ENCODE measurements around the gene BCL10.

The BCL10 gene

GRCh38 chr1:85297855-85298629, 21.6 kb upstream of the BCL10 start:
- peak; percentile 83 for DNase-seq

GRCh38 chr1:85297538-85297854, 21.1 kb upstream of the BCL10 start:
- no peak for DNase-seq

GRCh38 chr1:85296980-85297379, 20.5 kb upstream of the BCL10 start:
- DNase-seq, result no peak

DNA sequence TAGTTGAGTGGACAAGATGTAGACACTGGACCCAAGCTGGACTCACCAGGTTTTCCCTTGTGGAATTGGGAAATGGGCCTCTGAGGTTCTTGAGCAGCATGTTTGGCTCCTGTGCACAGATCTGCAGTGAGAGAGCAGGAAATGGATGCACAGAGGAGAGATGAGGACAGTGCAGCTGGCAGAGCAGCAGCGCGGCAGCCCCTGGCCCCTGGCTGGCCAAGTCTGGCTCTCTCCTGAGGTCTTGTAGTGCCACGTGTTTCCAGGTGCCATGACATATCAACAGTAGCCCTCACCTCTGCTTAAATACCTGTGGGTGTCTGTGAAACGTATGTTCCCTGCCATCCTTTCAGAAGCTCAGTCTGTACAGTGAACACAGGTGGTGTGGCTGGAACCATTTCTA, 19.2 kb upstream of the BCL10 start:
- DNase-seq, result no peak

DNA sequence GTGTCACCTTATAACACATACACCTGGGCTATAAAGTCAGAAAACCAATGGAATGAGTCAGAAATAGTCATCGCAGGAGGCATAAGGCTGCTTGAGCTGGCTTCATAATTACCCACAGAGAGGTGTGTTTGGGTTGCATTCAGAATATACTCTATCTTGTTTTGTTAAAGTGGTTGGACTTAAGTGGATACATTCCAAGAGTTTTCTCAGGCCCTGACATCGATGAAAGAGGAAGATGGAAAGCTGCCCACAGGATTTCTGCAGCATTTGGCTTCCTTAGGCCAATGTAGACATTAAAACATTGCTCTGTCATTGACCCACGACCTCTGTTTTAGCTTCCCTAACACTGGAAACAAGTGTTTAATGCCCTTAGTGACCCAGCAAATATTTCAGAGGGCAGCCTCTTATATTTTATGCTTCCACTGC, 18.6 kb upstream of the BCL10 start:
- no peak for DNase-seq

GRCh38 chr1:85290826-85291225, 14.4 kb upstream of the BCL10 start:
- no peak for DNase-seq

- no peak for DNase-seq
Observed at GRCh38 chr1:85289848-85290335, 13.5 kb upstream of the BCL10 start.

DNA sequence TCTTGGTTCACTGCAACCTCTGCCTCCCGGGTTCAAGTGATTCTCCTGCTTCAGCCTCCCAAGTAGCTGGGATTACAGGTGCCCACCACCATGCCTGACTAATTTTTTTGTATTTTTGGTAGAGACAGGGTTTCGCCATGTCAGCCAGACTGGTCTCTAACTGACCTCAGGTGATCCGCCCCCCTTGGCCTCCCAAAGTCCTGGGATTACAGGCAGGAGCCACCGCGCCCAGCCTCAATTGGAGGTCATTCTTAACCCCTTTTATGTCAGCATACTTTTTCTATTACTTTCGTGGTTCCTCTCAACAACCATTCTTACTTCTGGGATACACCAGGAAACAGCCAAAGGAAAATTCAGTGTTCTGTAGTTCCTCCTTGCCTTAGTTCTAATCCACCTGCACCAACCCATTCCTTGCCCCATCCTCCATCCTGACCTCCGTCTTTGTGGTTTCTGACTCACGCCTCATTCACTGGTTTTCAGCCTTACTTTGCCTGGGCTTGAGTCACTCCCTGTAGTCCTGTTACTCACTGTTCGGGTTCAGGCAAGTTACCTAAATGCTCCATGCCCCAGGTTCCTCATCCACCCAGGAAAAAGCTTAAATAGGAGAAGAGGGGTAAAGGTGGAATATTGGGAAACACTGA, 12.9 kb upstream of the BCL10 start:
- DNase-seq, result no peak

DNA sequence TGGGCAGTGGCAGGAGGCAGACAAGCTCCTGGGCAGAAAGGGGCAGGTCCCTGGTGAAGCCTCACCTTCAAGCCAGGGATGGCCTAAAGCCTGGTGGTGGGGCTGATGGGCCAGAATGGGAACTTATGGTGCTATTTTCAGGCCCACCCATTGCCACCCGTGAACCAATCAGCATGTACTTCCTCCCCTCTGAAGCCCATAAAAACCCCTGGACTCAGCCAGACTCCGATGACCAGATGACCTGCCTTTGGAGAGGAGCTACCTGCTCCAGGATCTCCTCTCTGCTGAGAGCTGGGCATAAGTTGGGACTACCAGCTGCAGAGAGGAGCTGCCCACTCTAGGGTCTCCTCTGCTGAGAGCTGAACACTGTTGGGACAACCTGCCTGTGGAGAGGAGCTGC, 7.8 kb upstream of the BCL10 start:
- DNase-seq, result no peak

DNA sequence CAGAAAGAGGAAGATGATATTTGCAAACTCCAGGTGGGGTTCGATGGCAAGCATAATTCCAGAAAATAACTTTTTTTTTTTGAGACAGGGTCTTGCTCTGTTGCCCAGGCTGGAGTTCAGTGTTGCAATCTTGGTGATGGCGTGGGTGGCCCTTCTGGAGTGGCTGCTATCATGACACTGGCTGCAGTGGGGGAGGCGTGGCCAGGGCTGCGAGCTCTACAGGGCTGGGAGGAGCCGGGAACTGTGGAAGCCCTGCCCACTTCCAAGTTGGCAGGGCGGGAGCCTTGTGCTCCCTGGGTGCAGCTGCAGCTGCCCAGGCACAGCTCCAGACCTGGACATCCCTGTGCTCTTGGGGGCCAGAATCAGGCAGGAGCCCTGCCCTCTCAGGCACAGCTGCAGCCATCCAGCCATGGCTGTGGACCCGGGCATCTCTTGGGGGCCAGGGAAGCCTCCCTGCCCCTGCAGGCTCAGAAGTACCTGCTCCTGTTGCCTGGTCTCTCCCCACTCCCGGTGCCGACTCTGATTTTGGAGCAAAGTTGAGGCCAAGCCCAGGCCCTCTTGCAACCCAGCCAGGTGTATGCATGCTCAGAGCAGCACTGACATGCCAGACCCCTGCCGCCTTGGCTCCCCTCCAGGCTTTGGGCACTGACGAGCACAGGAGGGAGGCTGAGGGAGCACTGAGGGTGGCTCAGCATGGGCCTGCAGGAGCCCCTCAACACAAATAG, 7.2 kb upstream of the BCL10 start:
- no peak for DNase-seq

- DNase-seq, result no peak
Observed at GRCh38 chr1:85282424-85282823, 6.0 kb upstream of the BCL10 start.

- DNase-seq, result no peak
Observed at GRCh38 chr1:85280636-85281035, 4.2 kb upstream of the BCL10 start.

GRCh38 chr1:85279458-85280080, 3.1 kb upstream of the BCL10 start:
- DNase-seq, result no peak

GRCh38 chr1:85278853-85279314, 2.5 kb upstream of the BCL10 start:
- no peak for DNase-seq

DNA sequence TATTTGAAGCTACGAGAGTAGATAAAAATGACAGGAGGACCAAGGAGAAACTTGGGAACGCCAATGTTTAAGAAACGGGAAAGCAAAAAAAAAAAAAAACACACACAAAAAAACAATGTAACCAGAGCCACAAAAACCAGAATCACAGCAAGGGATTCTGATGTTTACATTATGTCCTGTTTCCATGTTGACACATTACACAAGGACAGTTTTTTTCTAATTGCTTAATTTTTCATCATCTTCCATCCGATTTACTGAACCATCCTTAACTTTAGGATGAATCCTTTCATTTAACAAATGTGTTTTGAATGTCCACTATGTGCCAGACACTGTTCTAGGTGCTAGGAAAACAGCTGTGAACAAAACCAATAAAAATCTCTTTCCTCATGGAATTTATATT, 1.4 kb upstream of the BCL10 start:
- no peak for DNase-seq

DNA sequence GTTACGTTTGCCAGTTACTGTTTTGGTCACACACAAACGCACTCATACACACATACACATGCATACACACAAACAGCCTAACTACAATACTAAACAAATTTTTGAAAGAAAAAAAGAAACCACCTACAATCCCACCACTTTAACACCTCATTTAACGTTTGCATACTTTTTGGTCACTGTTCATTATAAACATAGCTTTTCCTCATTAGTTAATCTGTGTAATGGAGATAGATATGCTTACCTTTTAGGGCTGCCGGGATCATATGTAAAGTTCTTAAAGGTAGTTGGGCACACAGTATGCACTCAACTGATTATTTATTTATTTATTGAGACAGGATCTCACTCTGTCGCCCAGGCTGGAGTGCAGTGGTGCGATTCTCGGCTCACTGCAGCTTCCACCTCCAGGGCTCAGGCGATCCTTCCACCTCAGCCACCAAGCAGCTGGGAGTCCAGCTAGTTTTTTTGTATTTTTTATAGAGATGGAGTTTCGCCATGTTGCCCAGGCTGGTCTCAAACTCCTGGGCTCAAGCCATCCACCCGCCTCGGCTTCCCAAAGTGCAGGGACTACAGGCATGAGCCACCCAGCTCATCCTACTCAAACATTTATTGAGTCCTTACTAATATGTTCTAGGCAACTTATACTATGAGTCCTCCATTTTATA, 677 bp upstream of the BCL10 start:
- no peak for DNase-seq

GRCh38 chr1:85275701-85276214, 674 bp downstream of the BCL10 start:
- no peak for DNase-seq

- DNase-seq, result peak; percentile 57
Observed at GRCh38 chr1:85274969-85275453, 1.4 kb downstream of the BCL10 start.

- DNase-seq, result no peak
Observed at GRCh38 chr1:85273397-85273796, 3.0 kb downstream of the BCL10 start.

GRCh38 chr1:85268801-85269585, 7.4 kb downstream of the BCL10 start:
- DNase-seq, result no peak

DNA sequence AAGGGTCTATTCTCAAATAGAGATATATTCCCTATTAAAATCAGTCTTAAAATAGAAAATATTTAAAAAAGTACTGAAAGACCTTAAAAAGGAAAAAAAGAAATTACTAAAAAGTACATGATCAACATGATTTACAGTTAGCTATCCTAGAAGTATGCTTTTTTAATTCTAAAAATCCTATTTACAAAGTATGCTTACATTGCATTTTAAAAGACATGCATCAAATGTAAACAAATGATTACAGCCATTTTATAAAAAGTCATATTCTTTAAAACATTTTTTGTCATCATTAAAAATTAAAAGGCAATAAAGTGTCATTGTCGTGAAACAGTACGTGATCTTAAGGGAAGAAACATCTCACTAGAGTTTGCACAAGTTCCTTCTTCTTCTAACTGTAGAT, 9.1 kb downstream of the BCL10 start:
- no peak for DNase-seq

DNA sequence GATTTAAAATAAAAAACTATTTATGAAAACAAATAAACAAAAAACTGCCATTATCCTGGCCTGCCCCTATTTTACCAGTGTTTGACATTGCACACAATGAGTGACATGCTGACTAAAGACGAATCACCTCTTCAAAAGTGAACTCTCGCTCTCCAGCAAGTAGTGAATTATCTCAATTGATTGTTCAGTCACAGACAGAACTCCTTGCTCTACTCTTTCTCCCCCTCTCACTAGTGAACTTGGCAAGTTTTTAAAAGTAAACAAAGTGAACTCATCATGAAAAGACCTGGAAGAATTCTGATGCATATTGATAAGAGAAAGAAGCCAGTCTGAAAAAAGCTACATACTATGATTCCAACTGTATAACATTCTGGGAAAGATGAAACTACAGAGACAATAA, 12.3 kb downstream of the BCL10 start:
- no peak for DNase-seq
